ENCODE data around the gene RTN4R.
"Not testable (repeated sequence)": the region's sequence is repeated elsewhere in the genome, so short reads cannot be mapped to it uniquely, and the experiment has no call there.

RTN4R gene

DNA sequence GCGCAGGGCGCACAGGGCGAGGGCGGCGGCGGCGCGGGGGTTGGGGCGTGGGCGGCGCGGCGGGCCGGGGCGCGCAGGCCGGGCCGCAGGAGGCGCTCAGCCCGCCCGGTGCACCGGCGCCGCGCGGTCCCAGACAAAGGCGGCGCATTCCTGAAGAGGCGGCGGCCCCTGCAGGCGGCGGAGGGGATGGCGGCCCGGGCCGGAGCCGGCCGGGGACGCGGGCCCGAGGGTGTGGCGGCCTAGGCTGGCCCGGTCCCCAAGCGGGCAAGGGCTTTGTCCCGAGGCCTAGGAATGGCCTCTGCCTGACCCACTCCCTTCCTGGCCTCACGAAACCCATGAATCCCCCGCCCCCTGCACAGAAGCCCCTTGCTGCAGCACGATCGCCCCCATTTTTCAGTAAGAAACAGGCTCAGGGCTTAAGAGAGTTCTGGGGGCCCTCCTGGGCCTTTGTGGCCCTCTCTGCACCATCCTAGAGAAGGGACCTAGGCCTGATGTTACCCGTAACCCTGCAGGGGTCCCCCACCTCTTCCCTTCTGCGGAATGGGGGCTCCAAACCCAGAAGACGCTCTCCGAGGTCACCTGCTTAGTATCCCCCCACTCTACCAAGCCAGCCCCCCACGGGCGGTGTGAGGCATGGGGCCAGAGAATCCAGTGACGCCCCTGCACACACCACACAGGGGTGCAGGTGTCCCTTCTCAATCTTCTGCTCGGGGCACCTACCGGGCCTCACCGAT, at the start of gene RTN4R:
TSS of gene RTN4R (minus strand) at position 40 of the 734 bp plus-strand sequence. CDS start 226 bp downstream, outside the sequence.
- peak; percentile 21 to 43 (median 31) for DNase-seq

DNA sequence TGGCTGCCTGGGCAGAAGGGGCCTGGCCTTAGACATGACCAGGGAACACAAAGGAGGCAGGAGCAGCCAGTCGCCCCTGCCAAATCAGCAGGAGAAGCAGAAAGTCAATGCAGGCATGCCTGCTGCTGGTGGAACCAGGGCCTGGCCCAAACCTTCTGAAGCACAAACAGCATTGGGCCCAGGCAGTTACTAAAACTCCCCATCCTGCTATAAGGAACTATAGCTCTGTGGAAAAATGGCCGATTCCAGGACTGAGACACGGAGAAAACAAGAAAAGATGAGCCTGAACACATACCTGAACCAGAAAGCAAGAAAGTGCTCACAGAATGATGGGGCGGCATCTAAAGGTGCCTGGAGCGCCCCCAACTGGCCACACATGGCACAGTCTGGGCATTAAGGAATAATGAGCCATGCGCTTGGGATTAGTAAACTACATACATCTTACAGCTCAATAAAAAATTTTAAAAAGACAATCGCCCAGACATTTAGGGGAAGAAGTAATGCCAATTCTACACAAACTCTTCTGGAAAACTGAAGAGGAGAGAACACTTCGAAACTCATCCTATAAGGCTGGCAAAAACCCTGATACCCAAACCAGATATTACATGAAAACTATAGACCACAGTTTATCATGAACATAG, 49.4 kb upstream of the RTN4R start:
- not testable (repeated sequence) for DNase-seq

DNA sequence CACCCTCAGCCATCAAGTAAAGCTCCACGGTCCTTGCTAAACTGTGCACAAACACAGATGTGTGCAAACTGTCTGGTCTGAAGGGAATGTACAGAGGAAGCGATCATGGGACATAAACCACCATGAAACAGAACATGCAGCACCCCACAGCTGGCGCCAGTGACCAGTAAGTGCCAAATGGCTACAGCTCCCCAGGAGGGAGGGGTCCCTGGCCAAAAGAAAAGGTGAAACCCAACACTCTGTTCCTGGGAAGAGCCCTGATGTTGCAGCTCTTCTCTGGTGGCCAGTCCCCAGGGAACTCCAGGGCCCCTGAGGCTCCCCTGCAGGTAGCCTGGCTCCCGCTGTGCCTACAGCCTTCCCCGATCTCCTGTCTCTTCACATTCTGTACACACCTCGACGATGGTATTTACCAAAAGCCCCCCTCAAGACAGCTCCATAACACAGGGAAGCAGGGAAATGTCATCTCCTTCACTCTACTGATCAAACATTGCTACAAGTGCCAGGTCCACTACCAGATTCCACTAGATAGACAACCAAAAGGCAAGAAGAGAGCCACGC, 48.8 kb upstream of the RTN4R start:
- DNase-seq = no peak

DNA sequence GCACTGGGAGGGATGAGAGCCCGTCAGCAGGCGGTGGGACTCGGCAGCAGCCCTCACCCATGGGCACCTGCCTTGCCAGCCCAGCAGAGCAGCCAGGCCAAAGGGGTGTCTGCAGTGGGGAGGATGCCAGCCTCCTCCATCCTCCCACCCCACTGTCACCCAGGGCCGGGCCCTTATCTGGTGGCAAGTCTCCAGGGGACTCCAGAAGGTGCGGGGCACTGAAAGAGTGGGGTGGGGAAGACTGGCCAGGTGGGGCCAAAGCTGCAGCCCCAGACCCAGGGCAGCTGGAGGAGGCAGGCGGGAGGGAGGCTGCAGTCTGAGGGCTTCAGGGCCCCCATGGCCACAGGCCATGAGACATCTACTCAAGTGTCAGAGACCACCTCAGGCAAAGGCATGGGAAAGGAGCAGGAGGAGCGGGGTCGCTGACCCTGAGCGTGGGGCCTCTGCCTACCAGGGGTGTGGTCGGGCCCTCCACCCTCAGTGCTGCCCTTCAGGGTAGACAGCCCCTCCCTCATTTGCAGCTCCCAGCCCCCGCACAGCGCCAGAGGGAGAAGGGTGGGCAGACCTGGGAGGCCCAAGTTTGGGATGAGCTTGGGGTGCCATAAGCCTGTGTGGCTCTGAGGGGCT, 48.2 kb upstream of the RTN4R start:
- no peak for DNase-seq

DNA sequence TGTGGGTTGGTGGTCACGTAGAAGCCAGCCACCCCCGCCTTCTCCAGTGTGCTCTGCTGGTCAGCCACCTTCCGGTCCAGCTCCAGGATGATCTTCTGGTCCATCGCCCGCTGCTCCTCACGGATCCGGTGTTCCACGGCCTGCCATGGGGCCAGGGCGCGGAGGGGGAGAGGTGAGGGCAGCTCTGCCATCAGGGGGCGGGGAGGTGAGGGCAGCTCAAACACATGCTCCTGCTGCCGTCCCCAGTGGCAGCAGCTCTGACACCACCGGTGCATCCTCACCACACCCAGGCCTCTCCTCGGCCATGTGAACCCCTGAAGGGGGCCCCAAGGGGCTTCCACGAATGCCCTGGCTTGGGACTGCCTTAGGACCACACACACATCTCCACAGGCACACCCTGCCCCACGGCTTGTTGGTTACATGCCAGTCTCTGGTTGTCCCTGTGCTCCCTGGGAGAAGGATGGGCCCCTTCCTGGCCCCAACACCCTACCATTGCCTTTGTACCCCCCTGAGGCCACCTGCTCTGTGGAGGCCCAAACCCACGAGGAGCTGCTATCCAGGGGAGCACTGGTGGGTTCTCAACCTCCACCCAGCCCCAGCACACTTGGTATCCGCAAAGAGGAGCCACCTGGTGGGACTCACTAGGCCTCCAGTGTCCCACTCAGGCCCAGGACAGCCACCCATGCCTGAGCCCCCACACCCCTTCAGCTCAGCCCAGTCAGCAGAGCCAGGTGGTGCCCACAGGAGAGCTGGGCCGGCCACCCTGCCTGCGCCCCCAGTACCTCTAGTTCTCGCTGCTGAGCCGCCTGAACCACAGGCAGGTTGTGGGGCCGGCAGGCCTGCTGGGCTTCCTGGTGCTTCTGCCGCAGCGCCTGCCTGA, 47.5 kb upstream of the RTN4R start:
- no peak for DNase-seq

DNA sequence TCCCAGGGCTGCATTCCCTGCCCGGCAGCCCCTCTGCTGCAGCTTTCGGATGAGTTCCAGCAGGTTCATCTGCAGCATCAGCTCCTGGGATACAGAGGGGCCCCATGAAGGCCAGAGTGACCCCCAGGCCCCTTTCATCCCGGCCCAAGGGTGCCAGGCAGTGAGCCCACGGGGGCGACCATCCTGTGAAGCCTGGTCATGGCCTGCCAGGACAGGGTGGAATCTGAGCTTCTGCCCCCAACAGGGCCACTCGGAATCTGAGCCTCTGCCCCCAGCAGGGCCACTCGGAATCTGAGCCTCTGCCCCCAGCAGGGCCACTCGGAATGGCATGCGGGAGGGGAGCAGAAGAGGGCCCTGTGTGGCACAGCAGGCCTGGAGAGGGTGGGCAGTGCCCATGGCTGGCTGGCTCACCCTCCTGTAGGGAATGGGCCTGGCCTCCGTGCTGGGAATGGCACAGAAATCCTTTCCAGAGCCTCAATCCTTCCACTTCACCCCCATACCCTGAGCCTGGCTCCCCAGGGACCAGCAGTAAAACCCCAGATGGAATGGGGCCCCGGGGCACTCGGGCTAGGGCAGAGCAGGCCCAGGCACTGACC, 46.7 kb upstream of the RTN4R start:
- not testable (repeated sequence) for DNase-seq

DNA sequence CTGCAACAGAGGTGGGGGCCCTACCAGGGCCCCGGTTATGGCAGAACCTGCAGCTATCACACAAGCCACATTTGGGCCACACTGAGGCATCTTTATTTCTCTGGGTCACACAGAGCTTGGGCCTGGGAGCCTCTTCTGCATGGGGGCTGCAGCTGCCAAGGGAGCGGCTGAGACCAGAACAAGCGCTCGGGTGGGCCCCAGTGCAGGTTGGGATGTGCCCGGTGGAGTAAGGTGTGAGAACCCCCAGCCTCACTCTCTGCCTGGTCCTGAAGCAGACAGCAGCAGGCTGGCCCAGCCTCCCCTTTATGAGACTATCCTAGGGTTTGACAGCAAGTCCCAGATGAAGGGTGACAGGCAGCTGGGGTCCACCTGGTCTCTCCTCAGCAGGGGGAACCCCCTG, 46.1 kb upstream of the RTN4R start:
- DNase-seq = not testable (repeated sequence)

DNA sequence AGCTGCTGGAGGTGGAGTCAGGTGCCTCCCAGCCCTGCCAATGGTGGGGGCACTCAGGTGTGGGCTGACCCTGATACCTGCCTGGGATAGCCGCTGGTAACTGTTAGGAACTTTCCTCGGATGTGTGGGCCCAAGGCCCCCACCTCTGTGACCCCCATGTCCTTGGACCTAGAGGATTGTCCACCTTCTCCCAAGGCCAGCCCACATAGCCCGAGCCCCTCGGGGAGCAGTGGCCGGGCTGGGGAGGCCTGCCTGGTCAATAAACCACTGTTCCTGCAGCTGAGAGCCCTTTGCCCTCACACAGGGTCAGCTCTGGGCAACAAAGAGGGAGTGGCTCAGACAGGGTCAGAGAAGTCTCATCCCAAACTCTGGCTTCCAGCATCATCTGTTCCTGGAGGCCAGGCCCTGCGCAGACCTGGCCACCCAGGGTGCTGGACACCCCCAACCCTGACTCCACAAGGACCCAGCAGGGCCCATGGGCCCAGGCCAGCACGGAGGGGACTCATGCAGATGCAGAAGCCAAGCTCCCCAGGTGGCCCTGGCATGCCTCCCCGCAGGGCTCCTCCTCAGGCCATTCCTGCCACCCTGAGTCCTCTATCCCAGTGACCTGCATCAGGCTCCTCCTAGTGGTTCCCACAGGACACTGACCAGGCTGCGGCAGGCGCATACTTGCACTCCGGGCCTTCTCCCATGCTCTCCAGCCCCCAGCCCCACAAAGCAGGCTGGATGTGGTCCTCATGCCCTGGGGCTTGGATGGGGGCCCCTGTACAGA, 45.4 kb upstream of the RTN4R start:
- not testable (repeated sequence) for DNase-seq

DNA sequence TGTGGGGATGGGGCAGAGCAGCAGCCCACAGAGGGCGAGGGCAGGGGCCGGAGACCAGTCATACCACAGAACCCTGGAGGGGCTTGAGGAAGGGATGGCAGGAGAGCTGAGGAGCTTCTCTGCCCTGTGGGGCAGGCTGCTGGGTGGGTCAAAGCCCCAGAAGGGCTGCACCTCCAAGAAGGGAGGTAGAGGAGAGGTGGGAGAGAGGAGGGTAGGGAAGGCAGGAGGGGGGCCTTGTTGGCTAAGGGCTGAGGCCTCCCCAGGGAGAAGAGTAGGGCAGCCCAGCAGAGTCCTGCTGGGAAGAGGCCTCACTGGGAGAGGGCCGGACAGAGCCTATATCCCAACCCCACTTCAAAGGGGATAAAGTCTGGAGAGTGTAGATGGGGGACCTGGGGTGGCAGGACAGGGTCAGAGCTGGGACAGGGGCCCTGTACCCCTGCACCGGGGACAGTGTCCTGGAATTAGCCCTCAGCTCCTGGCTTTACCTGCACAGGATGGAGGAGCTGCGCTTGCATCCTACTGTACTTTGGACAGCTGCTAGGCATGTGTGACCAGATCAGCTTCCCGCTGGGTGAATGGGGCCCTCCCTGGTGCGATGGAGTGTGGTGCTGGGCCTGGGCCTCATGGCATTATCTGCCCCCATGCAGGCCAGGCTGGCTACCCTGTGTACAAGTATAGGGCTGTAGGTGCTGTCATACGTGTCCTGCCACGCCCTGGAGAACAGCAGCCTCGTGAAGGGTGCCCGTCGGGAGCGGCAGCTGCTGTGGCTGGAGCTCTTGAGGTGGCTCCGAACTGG, 44.5 kb upstream of the RTN4R start:
- no peak for DNase-seq

DNA sequence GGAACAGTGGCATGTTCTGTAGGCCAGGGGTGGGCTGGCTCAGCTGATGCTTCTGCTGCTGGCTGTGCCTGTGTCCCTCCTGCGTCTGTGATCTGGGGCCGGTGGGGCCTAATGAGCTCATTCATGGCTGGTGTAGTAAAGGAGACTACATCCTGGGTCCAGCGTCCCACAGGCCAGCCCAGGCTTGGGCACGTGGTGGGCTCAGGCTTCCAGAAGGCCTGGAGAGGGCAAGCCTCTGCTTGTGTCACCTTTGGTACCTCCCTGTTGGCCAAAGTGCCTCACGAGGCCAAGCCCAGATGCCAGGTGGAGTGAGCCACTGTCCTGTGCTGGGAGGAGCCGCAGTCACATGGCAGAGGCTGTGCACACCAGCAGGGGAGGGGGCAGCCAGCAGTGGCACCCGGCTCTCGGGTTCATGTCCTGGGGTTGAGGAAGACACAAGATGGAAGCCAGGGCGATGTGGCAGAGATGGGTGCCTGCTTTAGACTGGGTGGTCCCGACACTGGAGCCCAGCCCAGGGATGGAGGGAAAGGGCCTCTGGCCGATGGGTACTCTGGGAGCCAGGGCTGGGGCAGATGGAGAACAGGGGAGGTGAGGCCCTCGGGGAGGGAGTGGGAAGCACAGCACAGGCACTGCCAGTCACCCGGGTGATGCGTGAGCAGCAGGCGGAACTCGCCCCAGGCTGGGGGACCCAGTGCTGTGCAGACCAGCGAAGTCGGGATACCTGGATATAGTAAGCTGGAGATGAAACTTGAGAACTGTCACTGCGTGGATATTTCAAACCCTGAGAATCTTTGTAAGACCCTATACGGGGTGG, 43.3 kb upstream of the RTN4R start:
- not testable (repeated sequence) for DNase-seq

DNA sequence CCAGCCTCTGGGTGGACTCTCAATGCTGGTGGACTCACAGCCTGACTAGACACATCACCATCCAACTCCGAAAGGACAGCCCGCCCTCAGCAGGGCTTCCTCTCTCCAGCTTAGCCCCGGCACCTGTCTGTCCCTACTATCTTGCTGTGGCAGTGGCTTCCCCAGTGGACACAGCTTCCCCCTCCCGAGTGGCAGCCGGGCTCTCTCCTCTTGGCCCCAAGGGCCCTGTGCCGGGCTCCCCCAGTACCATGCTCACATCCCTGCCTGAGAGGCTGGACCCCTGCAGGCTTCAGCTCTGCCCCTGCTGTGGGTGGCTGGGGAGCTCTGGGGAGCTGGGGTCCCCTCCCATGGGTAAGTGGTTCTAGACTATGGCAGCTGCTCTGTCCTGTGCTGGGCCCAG, 42.7 kb upstream of the RTN4R start:
- DNase-seq = not testable (repeated sequence)

DNA sequence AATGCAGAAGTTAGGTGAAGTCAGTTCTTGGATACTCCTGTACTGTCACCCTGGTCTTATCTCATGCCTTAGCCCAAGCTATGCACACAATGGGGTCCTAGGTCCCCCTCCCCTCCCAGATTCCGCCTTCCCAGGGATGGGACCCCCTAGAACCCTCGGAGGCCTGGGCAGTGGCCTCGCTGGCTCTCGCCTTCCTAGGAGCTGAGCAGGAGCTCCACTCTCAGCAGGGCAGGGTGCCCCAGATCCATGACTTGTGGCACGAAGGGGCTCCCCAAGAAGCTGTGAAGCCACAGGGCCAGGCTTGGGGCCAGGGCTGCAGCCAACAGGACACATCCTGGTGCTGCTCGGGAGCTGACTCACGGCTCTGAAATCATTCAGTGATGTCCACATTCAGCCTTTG, 42.1 kb upstream of the RTN4R start:
- not testable (repeated sequence) for DNase-seq

DNA sequence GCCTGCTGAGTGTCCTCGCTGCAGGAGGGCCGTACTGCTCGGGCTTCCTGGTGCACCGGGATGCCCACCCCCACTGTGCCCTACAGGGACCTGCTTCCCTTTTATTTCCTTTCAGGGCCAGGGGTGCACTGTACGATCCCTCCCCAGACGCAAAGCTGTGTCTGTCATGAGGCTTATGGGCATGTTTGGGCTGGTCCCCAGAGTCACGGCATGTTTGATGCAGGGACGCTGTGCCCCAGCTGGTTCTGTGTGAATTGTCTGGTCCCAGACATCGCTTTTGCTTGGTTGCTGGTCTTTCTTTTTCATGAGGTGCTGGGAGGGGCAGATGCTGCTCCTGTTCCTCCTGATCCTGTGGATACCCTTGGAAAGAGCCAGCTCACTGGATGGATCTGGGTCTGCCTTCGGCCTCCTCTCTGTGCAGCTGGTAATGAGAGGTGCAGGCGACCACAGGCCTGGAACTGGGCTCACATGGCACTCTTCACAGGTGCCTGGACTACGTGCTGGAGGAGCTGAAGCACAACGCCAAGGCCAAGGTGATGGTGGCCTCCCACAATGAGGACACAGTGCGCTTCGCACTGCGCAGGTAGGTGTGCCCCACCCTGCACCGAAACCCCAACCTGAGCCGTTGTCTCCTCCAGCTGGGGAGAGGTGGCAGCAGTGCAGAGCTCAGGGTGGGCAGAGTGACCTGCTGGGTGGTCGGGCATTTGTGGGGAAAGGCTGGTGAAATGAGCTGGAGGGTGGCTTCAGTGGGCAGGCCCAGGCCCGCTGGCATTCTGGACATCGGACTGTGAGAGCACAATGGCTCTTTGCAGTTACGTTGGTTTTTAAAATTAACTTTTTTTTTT, 40.9 kb upstream of the RTN4R start:
- peak in 2 of 3 experiments; percentile 24 to 57 for DNase-seq

DNA sequence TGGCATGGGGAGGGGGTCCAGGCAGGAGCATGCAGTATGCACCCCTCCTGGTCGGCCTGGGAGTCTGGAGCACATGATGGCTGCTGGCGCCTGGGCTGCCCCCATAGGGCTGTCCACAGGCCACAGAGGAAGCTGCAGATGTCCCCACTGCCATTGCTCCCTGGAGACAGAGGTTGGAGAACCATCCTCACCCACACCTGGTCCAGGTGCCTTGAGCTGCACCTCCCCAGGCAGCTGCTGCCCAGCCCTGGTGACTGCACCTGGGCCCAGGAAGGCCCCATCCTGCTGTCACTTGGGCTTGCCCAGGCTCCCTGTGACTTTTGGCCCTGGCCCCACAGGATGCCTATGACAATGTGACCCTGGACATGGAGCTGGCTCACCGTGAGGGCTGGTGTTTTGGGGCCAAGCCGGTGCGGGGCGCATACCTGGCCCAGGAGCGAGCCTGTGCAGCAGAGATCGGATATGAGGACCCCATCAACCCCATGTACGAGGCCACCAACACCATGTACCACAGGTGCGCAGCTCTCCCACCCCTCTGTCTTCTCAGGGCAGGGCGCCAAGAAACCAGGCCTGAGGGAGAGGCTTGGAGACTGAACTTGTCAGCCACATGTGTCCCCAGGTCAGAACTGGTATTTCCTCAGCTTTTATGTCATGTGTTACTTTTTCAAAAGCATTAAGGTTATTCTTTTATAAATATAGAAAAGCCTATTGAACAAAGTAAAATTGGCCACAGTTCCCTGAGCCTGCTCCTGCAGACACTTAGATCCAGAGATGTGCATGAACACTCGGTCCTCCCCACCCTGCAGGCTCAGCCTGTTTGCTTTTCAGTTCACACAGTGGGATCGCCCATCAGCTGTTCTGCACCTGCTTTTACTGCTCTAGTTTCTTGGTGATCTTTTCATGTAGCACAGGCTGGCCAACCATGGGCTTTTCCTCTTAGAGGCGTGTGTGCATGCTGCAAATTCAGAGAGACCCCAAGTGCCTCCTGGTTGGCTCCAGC, 39.6 kb upstream of the RTN4R start:
- DNase-seq = not testable (repeated sequence)

DNA sequence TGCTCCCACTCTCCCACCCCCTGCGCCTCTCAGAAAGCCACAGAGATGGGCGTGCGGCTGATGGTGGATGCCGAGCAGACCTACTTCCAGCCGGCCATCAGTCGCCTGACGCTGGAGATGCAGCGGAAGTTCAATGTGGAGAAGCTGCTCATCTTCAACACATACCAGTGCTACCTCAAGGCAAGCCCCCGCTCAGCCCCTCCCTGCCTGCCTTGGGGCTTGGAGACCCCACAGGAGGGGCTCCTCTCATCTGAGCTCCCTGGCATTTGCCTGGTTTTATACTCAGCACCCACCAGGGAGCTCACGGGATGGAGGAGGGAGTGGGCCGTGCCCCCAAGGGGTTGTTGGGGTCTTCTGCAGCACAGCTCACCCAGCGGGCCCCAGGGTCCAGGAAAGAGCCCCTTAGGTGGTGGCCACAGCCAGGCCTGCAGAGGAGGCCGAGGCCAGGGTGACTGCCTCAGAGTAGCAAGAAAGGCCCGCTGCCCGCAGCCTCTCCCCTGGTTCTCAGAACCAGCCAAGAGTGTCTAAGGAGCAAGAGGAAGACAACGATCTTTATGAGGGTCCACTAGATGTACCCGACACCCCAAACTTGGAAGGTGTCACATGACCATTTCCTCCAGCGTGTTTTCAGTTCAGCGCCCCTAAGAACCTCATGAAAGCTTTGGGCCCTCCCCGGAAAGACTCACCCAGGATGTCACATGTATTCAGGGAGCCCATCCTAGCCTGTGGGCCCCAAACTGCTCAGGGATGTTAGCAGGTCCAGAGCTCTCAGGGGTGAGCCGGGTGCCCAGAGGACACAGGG, 38.7 kb upstream of the RTN4R start:
- DNase-seq = not testable (repeated sequence)

DNA sequence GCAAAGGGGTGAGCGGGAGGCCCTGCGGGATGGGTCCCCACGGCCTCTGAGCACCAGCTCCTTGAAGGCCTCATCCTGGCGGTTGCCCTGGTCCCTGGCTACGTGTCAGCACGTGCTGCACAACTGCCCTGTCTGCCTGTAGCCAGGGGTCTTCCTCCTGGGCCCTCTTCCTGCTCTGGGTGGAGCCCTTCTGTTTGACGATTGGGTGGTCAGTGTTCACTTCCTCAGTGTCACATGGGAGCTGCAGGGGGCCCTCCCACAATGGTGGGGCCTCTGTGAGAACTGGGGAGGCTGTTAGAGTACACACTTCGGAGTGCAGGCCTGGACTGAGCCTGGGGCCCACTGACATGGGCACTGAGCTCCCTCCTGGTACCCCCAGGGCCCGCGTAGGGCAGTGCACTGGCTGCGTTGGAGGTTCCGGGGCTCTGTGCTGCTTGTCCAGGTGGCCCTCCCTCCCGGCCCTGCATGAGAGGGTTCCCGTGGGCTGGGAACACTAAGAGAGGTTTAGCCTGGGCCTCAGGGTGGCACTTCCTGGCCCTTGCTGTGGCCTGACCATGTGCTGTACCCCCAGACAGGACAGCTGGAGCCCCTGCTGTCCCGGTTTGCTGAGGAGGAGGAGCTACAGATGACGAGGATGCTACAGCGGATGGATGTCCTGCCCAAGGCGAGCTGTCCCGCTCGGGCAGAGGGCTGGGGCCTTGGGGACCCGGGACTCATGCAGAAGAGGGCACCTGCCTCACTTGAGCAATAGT, 38.0 kb upstream of the RTN4R start:
- no peak for DNase-seq

Measured in NCI-H1417 (cell line).